Muscle layer of colon (tissue), 2 donors: ENCODE data around the gene HAO1.

Experiments used
- H3K27ac ChIP-seq: one replicate; pipeline ENCODE4 v1.7.0; 2013; ENCODE audit warnings: low read depth, mild to moderate bottlenecking, low read length, moderate library complexity
- H3K27me3 ChIP-seq, 2 donors: one replicate each; pipeline ENCODE4 v1.7.0; 2013; ENCODE audit warnings: low read length in 2 of 2, mild to moderate bottlenecking in 2 of 2; ENCODE audit not compliant: insufficient read depth in 2 of 2, control insufficient read depth in 1 of 2
- H3K36me3 ChIP-seq: one replicate; pipeline ENCODE4 v1.7.0; 2013; ENCODE audit warnings: mild to moderate bottlenecking, low read length; ENCODE audit not compliant: insufficient read depth
- H3K4me1 ChIP-seq: one replicate; pipeline ENCODE4 v1.7.0; 2013; ENCODE audit warnings: mild to moderate bottlenecking, low read length; ENCODE audit not compliant: insufficient read depth
- H3K4me3 ChIP-seq, 2 donors: one replicate each; pipeline ENCODE4 v1.7.0; 2013; ENCODE audit warnings: low read length in 2 of 2, low read depth in 1 of 2, mild to moderate bottlenecking in 1 of 2, moderate library complexity in 1 of 2
- H3K9ac ChIP-seq: one replicate; pipeline ENCODE4 v1.7.0; 2013; ENCODE audit warnings: low read length
- H3K9me3 ChIP-seq: one replicate; pipeline ENCODE4 v1.7.0; 2013; ENCODE audit warnings: mild to moderate bottlenecking, low read length
- donor health status: abdominal sarcoma.
- donor health status: Adenocarcinoma of cecum.

HAO1 gene

DNA sequence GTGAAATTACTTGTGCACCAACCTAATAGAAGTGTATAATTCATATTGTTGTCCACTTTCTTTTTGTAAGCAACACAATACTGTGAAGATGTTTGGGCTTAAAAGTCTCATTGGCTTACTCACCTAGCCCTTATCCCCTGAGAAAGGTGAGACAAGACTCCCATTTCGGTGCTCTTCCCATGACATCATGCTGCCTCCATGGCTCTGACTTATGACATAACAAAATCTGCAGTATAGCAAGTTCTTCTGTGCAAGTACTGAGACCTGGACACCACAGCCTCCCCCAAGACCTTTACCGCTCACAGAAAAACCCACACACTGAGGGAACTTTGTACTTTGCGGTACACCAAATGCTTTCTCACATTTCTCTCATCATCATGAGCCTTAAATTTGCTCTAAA, 50.5 kb downstream of the HAO1 start:
- no peak overlapping the region for H3K27ac ChIP-seq
- H3K36me3 ChIP-seq: no peaks in the 10 kb centered on the region
- H3K4me3 ChIP-seq: no peak overlapping the region
- no peaks in the 10 kb centered on the region for H3K4me1 ChIP-seq
- no peak overlapping the region for H3K9ac ChIP-seq
- no peaks in the 10 kb centered on the region for H3K9me3 ChIP-seq
- H3K27me3 ChIP-seq: no peaks in the 10 kb centered on the region

DNA sequence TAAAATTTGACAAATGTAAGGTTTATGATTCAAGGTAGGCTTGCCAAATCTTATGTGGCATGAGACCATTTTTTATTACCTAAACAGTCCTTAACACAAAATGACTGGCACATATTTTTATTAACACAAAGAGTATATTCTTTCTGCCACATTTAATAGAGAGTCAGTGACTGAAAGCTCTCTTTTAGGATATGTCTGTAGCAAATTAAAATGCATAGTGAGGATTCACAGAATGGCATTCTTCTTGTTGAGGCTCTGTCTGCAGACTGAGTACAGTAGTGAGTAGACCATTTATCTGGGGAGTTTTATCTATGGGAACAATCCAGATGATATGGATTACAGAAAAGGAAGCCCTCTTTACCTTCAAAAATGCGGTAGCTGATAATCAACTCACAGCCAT, 56.5 kb downstream of the HAO1 start:
- Histone ChIP-seq H3K36me3 (no peaks in the 10 kb centered on the region), H3K9ac (no peak overlapping the region), H3K4me1 (no peaks in the 10 kb centered on the region), H3K9me3 (no peaks in the 10 kb centered on the region), H3K27me3 (no peaks in the 10 kb centered on the region), H3K27ac (no peak overlapping the region), H3K4me3 (no peak overlapping the region)

DNA sequence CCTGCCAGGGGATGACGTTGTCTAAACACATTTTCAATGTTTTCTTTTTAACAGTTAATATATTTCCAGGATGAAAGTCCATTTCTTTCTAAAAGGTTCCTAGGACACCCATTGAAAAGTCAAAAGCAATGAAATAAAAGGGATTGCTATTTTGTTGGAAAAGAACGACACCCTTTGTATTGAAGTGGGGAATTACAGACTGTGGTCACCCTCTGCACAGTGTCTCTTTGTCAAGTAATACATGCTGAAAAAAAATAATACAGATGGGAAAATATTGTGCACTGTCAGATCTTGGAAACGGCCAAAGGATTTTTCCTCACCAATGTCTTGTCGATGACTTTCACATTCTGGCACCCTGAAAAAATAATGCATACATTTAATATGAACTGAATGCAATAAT, 56.9 kb downstream of the HAO1 start:
- Histone ChIP-seq H3K9ac (no peak overlapping the region), H3K27ac (no peak overlapping the region), H3K36me3 (no peaks in the 10 kb centered on the region), H3K9me3 (no peaks in the 10 kb centered on the region), H3K4me3 (no peak overlapping the region), H3K4me1 (no peaks in the 10 kb centered on the region), H3K27me3 (no peaks in the 10 kb centered on the region)

DNA sequence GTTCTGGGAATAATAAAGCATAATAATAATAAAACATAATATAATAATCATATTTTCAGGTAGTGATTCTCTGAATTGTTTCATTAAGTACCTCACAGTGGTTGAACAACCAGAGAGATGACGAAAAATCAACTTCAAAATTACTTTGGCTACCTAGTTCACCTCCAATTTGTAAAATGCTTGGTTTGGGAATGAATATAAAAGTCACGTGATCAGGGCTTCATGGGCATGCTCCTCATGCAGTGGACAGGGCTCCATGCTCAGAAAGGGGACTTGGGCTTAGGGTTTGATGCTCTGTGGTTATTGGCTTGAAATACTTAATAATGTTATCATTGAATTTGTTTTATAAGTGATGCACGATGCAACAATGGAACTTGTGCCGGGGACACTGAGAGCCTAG, 58.2 kb downstream of the HAO1 start:
- H3K27me3 ChIP-seq: no peaks in the 10 kb centered on the region
- H3K27ac ChIP-seq: no peak overlapping the region
- H3K4me3 ChIP-seq: no peak overlapping the region
- no peak overlapping the region for H3K9ac ChIP-seq
- no peaks in the 10 kb centered on the region for H3K4me1 ChIP-seq
- no peaks in the 10 kb centered on the region for H3K9me3 ChIP-seq
- H3K36me3 ChIP-seq: no peaks in the 10 kb centered on the region

DNA sequence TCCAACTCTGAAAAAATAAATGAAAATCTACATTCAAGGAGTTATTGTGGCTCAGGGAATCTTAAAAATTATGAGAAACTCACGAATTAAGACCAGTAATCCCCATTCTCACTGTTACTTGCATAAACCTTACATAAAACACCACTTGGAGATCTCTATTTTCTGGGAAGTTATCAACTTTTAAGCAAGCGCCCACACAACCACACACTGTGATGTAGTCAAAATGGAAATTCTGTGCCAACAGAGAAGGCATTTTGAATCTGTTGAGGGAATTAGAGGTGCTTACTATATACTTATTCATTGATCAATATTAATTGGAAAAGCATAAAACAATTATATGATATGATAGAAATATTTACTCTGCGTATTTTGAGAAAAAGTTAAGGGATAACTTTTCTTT, 58.7 kb downstream of the HAO1 start:
- Histone ChIP-seq H3K4me1 (no peaks in the 10 kb centered on the region), H3K27me3 (no peaks in the 10 kb centered on the region), H3K27ac (no peak overlapping the region), H3K4me3 (no peak overlapping the region), H3K9ac (no peak overlapping the region), H3K36me3 (no peaks in the 10 kb centered on the region), H3K9me3 (no peaks in the 10 kb centered on the region)

DNA sequence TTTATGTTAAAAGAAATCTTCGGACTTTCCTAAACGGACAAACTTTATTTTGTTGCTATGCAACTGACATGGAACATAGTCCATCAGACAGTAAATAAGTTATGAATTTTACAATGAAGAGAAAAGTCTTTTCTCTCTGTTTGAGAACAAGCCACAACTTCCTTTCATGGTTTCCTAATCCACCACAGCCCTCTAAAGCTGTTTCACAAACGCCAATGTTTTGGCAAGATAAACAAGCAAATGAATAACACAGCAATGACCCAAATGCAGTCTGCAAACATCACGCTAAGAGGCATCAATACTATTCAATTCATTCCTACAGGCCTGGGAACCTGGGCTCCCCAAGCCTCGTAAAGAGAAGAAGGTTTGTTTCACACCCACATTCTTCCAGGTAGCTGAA, 60.4 kb downstream of the HAO1 start:
- H3K4me1 ChIP-seq: no peaks in the 10 kb centered on the region
- no peak overlapping the region for H3K9ac ChIP-seq
- no peak overlapping the region for H3K27ac ChIP-seq
- H3K9me3 ChIP-seq: no peaks in the 10 kb centered on the region
- H3K4me3 ChIP-seq: no peak overlapping the region
- H3K36me3 ChIP-seq: no peaks in the 10 kb centered on the region
- no peaks in the 10 kb centered on the region for H3K27me3 ChIP-seq

DNA sequence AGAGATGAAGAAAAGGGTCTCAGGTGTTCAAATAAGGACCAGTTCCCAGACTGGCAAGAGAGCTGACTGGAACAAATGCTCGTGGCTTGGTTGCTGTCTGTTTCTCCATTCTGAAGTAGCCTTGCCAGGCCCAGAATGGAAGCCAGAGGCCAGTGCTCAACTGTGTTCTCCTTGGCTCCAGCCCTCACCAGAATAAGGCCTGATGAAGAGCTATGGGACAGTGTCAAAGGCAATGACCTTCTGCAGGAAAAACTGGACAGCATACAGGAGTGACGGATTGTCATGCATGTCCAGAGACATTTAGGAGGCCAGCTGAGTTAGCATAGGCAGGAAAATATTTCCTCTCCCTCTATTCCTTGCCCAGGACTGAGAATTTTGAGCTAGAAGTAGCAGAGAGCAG, 72.2 kb downstream of the HAO1 start:
- Histone ChIP-seq H3K4me3 (no peak overlapping the region), H3K9me3 (no peaks in the 10 kb centered on the region), H3K27me3 (no peaks in the 10 kb centered on the region), H3K4me1 (no peaks in the 10 kb centered on the region), H3K9ac (no peak overlapping the region), H3K36me3 (no peaks in the 10 kb centered on the region), H3K27ac (no peak overlapping the region)

DNA sequence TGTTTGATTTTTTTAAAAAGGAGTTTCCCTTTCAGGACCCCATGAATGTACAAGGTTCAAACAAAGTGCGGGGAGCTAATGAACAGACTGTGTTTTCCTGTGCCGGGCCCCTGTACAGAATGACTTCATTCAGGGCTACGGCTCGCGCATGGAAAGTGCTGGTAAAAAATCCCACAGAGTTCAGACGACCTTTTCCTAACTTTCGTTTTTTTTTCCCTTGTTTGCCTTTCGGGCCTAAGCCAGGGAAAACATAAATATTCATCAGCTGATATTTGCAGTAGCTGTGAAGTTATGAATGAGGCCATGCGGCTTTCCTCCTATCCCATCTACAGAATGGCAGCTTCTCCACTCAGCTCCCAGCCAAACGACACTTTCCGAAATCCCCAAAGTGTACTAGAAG, 74.0 kb downstream of the HAO1 start:
- Histone ChIP-seq H3K4me1 (no peaks in the 10 kb centered on the region), H3K27ac (no peak overlapping the region), H3K27me3 (no peaks in the 10 kb centered on the region), H3K9ac (no peak overlapping the region), H3K36me3 (no peaks in the 10 kb centered on the region), H3K4me3 (no peak overlapping the region), H3K9me3 (no peaks in the 10 kb centered on the region)

DNA sequence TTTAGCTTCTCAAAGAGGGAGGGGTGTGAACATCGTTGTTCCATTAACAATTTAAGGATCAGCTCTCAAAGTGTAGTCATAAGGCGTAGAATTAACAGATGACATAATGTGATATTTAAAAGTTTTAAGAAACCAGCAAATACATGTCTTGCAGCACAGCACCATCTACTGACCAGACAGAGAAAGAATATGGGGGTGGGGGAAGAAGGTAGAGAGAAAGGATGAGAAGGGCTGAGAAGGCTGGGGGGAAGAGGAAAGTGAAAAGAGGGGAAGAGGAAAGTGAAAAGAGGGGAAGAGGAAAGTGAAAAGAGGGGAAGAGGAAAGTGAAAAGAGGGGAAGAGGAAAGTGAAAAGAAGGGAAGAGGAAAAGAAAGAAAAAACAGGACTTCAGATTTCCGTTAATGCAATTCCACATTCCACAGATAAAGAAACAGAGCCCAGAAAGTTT, 80.9 kb downstream of the HAO1 start:
- no peaks in the 10 kb centered on the region for H3K9me3 ChIP-seq

DNA sequence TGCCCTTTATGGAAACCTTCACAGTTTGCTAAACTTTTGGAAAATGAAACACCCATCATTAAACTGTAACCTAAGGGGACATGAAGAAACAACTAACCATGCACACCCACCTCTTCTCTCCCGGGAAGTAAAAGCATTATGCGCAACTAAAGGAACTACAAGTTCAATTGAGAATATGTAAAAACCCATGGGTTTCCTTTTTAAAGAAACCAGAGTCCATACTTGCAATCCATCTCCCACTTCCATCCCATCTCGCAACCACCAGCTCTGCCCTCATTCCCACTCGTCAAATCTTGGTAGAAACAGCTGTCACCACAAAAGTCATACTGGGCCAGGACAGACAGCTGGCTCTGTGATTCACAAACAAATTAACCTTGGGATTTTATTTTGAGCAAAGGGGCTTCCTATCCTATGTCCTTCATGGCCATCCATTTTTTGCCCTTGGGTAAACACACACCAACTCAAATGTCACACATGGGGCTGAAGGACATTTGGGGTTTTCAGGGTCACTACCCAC, 81.5 kb downstream of the HAO1 start:
- Histone ChIP-seq H3K9ac (no peak overlapping the region), H3K36me3 (no peaks in the 10 kb centered on the region), H3K4me3 (no peak overlapping the region), H3K27me3 (no peaks in the 10 kb centered on the region), H3K4me1 (no peaks in the 10 kb centered on the region), H3K27ac (no peak overlapping the region), H3K9me3 (no peaks in the 10 kb centered on the region)

More for the DNA sequence above, 80.9 kb downstream of the HAO1 start:
- H3K4me3 ChIP-seq: no peak overlapping the region
- no peaks in the 10 kb centered on the region for H3K27me3 ChIP-seq
- H3K4me1 ChIP-seq: no peaks in the 10 kb centered on the region
- H3K27ac ChIP-seq: no peak overlapping the region
- no peaks in the 10 kb centered on the region for H3K36me3 ChIP-seq
- no peak overlapping the region for H3K9ac ChIP-seq

DNA sequence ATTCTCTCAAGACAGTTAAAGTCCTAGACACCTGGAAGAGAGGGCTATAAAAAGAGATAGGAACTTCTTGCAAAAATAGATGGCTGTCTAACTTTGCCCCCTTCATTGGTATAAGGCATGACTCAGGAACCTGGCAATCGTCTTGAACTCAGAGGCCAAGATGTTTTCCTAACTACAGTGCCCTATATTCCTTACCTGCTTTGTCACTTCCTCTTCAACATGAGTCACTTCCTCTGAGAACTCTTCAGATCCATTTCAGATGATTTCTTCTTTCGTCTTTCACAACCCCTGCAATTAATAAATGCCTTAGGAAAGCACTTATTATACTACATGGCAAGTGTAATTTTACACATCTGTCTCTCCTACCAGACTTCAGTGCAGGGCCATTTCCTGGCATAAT, 83.5 kb downstream of the HAO1 start:
- H3K27ac ChIP-seq: no peak overlapping the region
- no peaks in the 10 kb centered on the region for H3K27me3 ChIP-seq
- no peak overlapping the region for H3K9ac ChIP-seq
- no peak overlapping the region for H3K4me3 ChIP-seq
- no peaks in the 10 kb centered on the region for H3K4me1 ChIP-seq
- H3K36me3 ChIP-seq: no peaks in the 10 kb centered on the region
- H3K9me3 ChIP-seq: no peaks in the 10 kb centered on the region

DNA sequence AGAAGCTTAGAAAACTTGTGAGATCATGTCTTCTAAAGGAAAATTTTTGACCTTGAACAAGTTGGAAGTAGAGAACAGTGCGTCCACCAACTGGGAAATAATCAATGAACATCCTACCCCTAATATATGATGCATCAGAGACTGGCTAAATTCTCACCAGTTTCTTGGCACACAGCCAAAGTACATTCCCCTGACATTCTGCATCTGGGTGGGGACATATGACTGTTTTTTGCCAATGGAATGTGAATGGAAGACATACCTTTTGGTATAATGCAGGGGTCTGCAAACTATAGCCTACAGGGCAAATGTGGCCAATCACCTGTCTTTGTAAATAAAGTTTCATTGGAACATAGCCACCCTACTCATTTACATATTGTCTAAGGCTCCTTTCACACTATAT, 84.7 kb downstream of the HAO1 start:
- Histone ChIP-seq H3K27ac (no peak overlapping the region), H3K9me3 (no peaks in the 10 kb centered on the region), H3K4me1 (no peaks in the 10 kb centered on the region), H3K36me3 (no peaks in the 10 kb centered on the region), H3K9ac (no peak overlapping the region), H3K27me3 (no peaks in the 10 kb centered on the region), H3K4me3 (no peak overlapping the region)
